ENCODE data around the gene CACYBP. TPM values are rescaled to one million over a fixed set of nuclear protein-coding genes. Genes with fewer than 3 reads are reported as not detected.

Gene CACYBP
- total and polyA plus RNA-seq, 2 experiments from 2014 or later: 84.8 to 165 TPM

- TF ChIP-seq EZH2 (IDR thresholded peaks at IDR 0.05; ENCODE audit: insufficient read depth, poor library complexity, severe bottlenecking): no peak
- no peak for TF ChIP-seq EZH2phosphoT487 (IDR thresholded peaks at IDR 0.05; ENCODE audit: insufficient read depth, low read depth)
- peaks cover 20% of the 10 kb centered on the region for H3K4me1 ChIP-seq (ENCODE audit: insufficient read depth)
- peak overlapping the region; percentile 96 for H2AFZ ChIP-seq
- 96 to 98% methylated on average over 3 of the region's 3 CpGs for WGBS, 2 experiments (ENCODE audit: low coverage in 1 of 2, low lambda C conversion rate in 2 of 2, missing lambda C conversion rate in 2 of 2)
- no peak overlapping the region for H3K27ac ChIP-seq
- no peaks in the 10 kb centered on the region for H3K36me3 ChIP-seq (ENCODE audit: low read depth)
- in situ Hi-C loops (cut with MboI): loop anchor here (25.0 kb wide), 1 partner anchor 727 kb away; no protein-coding TSS in a partner anchor
- no peaks in the 10 kb centered on the region for H3K9me3 ChIP-seq (ENCODE audit: low read depth)
- no peak overlapping the region for H3K9ac ChIP-seq
- H3K4me3 ChIP-seq: no peak overlapping the region
- no peaks in the 10 kb centered on the region for H3K27me3 ChIP-seq (replicated peaks; ENCODE audit: insufficient read depth)
- no peaks in the 10 kb centered on the region for H3F3A ChIP-seq (ENCODE audit: insufficient read depth)
- no peak overlapping the region for H3K4me2 ChIP-seq (ENCODE audit: unreplicated experiment)
- no peaks in the 10 kb centered on the region for H3K79me2 ChIP-seq (ENCODE audit: insufficient read depth)
- H3K9me2 ChIP-seq (ENCODE audit: insufficient read depth): no peaks in the 10 kb centered on the region
- DNase-seq: no peak
- H4K20me1 ChIP-seq (ENCODE audit: insufficient read depth): no peaks in the 10 kb centered on the region
Observed at GRCh38 chr1:174988986-174989385, 10.8 kb upstream of the CACYBP start.

- Histone ChIP-seq H3F3A (ENCODE audit: insufficient read depth) (no peaks in the 10 kb centered on the region), H3K9me2 (ENCODE audit: insufficient read depth) (no peaks in the 10 kb centered on the region), H3K4me2 (ENCODE audit: unreplicated experiment) (peak overlapping the region; percentile 98), H3K36me3 (ENCODE audit: low read depth) (no peaks in the 10 kb centered on the region), H3K9me3 (ENCODE audit: low read depth) (no peaks in the 10 kb centered on the region), H3K27ac (peak overlapping the region; percentile 70), H3K4me1 (ENCODE audit: insufficient read depth) (peaks cover 20% of the 10 kb centered on the region), H3K4me3 (peak overlapping the region; percentile 86), H3K79me2 (ENCODE audit: insufficient read depth) (no peaks in the 10 kb centered on the region), H4K20me1 (ENCODE audit: insufficient read depth) (no peaks in the 10 kb centered on the region), H3K27me3 (replicated peaks; ENCODE audit: insufficient read depth) (no peaks in the 10 kb centered on the region), H3K9ac (peak overlapping the region; percentile 87), H2AFZ (peak overlapping the region; percentile 96)
- TF ChIP-seq EZH2phosphoT487 (IDR thresholded peaks at IDR 0.05; ENCODE audit: insufficient read depth, low read depth): no peak
- no peak for TF ChIP-seq EZH2 (IDR thresholded peaks at IDR 0.05; ENCODE audit: insufficient read depth, poor library complexity, severe bottlenecking)
- in situ Hi-C loops (cut with MboI): loop anchor here (25.0 kb wide), 1 partner anchor 727 kb away; no protein-coding TSS in a partner anchor
- 18 to 21% methylated on average over 5 of the region's 5 CpGs for WGBS, 2 experiments (ENCODE audit: low coverage in 1 of 2, low lambda C conversion rate in 2 of 2, missing lambda C conversion rate in 2 of 2)
- DNase-seq: peak; percentile 55
Observed at GRCh38 chr1:174989536-174990220, 10.1 kb upstream of the CACYBP start.

GRCh38 chr1:174990382-174990999 lies 9.3 kb upstream of the CACYBP start:
- peak overlapping the region; percentile 86 for H3K4me3 ChIP-seq
- H2AFZ ChIP-seq: peak overlapping the region; percentile 96
- no peaks in the 10 kb centered on the region for H3F3A ChIP-seq (ENCODE audit: insufficient read depth)
- H3K9me2 ChIP-seq (ENCODE audit: insufficient read depth): no peaks in the 10 kb centered on the region
- H3K79me2 ChIP-seq (ENCODE audit: insufficient read depth): no peaks in the 10 kb centered on the region
- no peaks in the 10 kb centered on the region for H3K36me3 ChIP-seq (ENCODE audit: low read depth)
- peak overlapping the region; percentile 70 for H3K27ac ChIP-seq
- in situ Hi-C loops (cut with MboI): loop anchor here (25.0 kb wide), 1 partner anchor 728 kb away; no protein-coding TSS in a partner anchor
- no peaks in the 10 kb centered on the region for H3K27me3 ChIP-seq (replicated peaks; ENCODE audit: insufficient read depth)
- peak; percentile 85 for DNase-seq
- H4K20me1 ChIP-seq (ENCODE audit: insufficient read depth): no peaks in the 10 kb centered on the region
- H3K9ac ChIP-seq: peak overlapping the region; percentile 87
- H3K4me1 ChIP-seq (ENCODE audit: insufficient read depth): peaks cover 20% of the 10 kb centered on the region
- H3K9me3 ChIP-seq (ENCODE audit: low read depth): no peaks in the 10 kb centered on the region
- WGBS, 2 experiments (ENCODE audit: low coverage in 1 of 2, low lambda C conversion rate in 2 of 2, missing lambda C conversion rate in 2 of 2): 2% methylated on average over 6 of the region's 6 CpGs
- peak overlapping the region; percentile 98 for H3K4me2 ChIP-seq (ENCODE audit: unreplicated experiment)
- TF ChIP-seq EZH2 (IDR thresholded peaks at IDR 0.05; ENCODE audit: insufficient read depth, poor library complexity, severe bottlenecking) (no peak), EZH2phosphoT487 (IDR thresholded peaks at IDR 0.05; ENCODE audit: insufficient read depth, low read depth) (no peak)

GRCh38 chr1:174991473-174991872 lies 8.3 kb upstream of the CACYBP start:
- no peaks in the 10 kb centered on the region for H3K27me3 ChIP-seq (replicated peaks; ENCODE audit: insufficient read depth)
- H3K36me3 ChIP-seq (ENCODE audit: low read depth): no peaks in the 10 kb centered on the region
- peak overlapping the region; percentile 98 for H3K4me2 ChIP-seq (ENCODE audit: unreplicated experiment)
- H2AFZ ChIP-seq: peak overlapping the region; percentile 96
- 0 out of 2 replicates have a peak overlapping the region, but pooled peaks have one; percentile 70 for H3K27ac ChIP-seq
- WGBS, 2 experiments (ENCODE audit: low coverage in 1 of 2, low lambda C conversion rate in 2 of 2, missing lambda C conversion rate in 2 of 2): 100% methylated on average over 1 of the region's 1 CpG
- no peaks in the 10 kb centered on the region for H3K9me3 ChIP-seq (ENCODE audit: low read depth)
- in situ Hi-C loops (cut with MboI): loop anchor here (25.0 kb wide), 1 partner anchor 729 kb away; no protein-coding TSS in a partner anchor
- H3K79me2 ChIP-seq (ENCODE audit: insufficient read depth): no peaks in the 10 kb centered on the region
- peak overlapping the region; percentile 87 for H3K9ac ChIP-seq
- H3K4me3 ChIP-seq: peak overlapping the region; percentile 86; the same call in 1 of the 2 replicates
- no peaks in the 10 kb centered on the region for H4K20me1 ChIP-seq (ENCODE audit: insufficient read depth)
- DNase-seq: no peak
- no peaks in the 10 kb centered on the region for H3K9me2 ChIP-seq (ENCODE audit: insufficient read depth)
- peaks cover 26% of the 10 kb centered on the region for H3K4me1 ChIP-seq (ENCODE audit: insufficient read depth)
- TF ChIP-seq EZH2 (IDR thresholded peaks at IDR 0.05; ENCODE audit: insufficient read depth, poor library complexity, severe bottlenecking) (no peak), EZH2phosphoT487 (IDR thresholded peaks at IDR 0.05; ENCODE audit: insufficient read depth, low read depth) (no peak)
- peaks cover 4% of the 10 kb centered on the region for H3F3A ChIP-seq (ENCODE audit: insufficient read depth)

All from GM23248 (cell line).